ENCODE measurements around the gene RFXAP. TPM values are rescaled to one million over a fixed set of nuclear protein-coding genes. Genes with fewer than 3 reads are reported as not detected.
"Not testable (repeated sequence)": the region's sequence is repeated elsewhere in the genome, so short reads cannot be mapped to it uniquely, and the experiment has no call there.

RFXAP gene, protein sequence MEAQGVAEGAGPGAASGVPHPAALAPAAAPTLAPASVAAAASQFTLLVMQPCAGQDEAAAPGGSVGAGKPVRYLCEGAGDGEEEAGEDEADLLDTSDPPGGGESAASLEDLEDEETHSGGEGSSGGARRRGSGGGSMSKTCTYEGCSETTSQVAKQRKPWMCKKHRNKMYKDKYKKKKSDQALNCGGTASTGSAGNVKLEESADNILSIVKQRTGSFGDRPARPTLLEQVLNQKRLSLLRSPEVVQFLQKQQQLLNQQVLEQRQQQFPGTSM
- total RNA-seq, result 1 to 10 TPM; 6.8 to 7.2 TPM
- long read RNA-seq, donor 1, partial matches to known transcripts, result 0 of 5 reads
- long read RNA-seq, donor 1, other reads (novel, unspliced or antisense), result 1 of 5 reads
- long read RNA-seq, donor 2, result 0 reads

DNA sequence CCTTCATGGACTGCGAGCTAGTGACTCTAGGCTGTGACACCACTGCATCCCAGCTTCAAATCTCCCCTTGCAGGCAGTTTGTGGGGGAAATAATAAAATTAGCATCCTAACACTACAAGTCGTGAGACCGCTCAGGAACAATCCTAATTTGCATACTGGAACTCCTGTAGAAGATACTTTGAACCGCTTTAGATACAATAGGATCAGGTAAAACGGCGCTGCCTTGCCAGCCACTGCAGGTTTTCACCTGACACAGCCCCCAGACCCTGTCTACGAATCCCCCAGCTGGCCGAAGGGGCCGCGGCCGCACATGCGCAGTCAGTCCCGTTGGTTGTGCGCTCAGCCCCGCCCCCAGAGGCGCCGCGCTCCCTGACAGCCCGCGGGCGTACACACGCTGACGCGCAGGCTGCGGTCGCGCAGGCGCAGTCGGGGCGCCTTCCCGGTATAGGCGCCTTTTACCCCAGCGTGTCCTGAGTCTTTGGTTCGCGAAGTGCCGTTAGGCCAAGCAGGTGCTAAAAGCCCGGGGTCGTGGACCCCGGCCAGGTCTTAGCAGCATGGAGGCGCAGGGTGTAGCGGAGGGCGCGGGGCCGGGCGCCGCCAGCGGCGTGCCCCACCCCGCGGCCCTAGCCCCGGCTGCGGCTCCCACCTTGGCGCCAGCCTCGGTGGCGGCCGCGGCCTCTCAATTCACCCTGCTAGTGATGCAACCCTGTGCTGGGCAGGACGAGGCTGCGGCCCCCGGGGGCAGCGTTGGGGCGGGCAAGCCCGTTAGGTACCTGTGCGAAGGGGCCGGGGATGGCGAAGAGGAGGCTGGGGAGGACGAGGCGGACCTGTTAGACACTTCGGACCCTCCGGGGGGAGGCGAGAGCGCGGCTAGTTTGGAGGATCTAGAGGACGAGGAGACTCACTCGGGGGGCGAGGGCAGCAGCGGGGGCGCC is at the start of gene RFXAP:
Gene RFXAP (plus strand): TSS at position 419 of the 935 bp plus-strand sequence. CDS start 136 bp downstream, at position 555.
- DNase-seq (ENCODE audit: low spot score), result peak; percentile 97
- intact Hi-C loops (cut with DNase I), result no loop called here

- DNase-seq (ENCODE audit: low spot score), result no peak
- intact Hi-C loops (cut with DNase I), result no loop called here
Observed at GRCh38 chr13:36769545-36769944, 49.5 kb upstream of the RFXAP start.

- no peak for DNase-seq (ENCODE audit: low spot score)
- intact Hi-C loops (cut with DNase I), result no loop called here
Observed at GRCh38 chr13:36770741-36771140, 48.3 kb upstream of the RFXAP start.

DNA sequence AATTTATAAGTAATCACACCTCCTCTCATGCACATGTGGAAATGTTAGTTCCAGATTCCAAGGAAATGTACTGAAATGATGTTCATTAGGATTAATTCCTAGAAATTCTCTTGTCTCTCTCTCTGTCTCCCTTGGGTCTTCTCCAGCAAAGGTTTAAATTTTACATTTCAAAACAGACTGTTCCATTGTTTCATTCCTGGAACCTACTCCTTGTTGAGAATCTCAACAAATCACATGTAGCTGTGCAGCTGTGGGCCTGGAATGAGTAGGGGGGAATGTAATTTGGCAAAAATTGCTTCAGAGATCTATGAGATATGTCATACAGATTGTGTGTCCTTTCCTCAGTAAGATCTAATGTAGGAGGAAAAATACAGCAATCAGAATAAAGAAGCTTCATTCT is 46.2 kb upstream of the RFXAP start:
- intact Hi-C loops (cut with DNase I), result no loop called here
- DNase-seq (ENCODE audit: low spot score), result no peak

DNA sequence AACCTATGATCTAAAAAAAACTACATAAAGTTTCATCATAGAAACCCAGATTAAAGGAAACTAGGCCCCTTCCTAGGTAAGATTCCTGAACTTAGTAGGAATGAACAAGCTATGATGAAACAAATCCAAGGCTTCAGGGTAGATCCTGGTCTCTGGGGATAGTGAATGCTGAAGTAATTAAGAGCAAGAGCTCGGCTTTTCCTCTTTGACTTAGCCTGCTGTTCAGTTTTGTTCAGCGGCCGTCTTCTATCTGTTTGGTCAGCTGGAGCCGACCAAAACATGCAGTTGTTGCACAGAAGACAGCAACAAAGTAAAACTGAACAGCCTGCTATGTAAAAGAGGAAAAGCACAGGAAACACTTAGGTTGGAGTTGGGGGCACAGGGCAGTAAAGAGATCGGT is 44.1 kb upstream of the RFXAP start:
- intact Hi-C loops (cut with DNase I), result no loop called here
- no peak for DNase-seq (ENCODE audit: low spot score)

- intact Hi-C loops (cut with DNase I), result no loop called here
- DNase-seq (ENCODE audit: low spot score), result no peak
Observed at GRCh38 chr13:36776175-36776574, 42.8 kb upstream of the RFXAP start.

DNA sequence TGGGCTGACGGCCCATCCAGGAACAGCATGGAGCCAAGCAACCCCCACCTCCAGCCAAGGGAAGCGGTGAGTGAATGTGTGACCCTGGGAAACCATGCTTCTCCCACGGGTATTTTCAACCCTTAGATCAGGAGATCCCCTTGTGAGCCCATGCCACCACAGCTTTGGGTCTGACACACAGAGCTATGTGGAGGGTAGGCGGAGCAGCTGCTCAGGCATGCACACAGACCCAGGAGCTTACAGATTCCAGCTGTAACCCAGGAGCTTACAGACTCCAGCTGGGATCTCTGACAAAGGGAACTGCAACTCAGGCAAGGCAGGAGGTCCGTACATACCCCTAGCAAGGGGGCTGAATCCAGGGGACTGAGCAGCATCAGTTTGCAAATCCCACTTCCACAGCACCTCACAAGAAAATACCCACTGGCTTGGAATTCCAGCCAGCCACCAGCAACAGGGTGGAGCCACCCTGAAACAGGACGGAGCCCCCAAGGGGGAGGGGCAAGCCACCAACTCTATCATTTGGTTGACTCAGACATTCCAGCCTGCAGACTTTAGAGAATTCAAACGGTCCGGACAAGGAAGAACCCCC is 40.8 kb upstream of the RFXAP start:
- intact Hi-C loops (cut with DNase I), result no loop called here
- no peak for DNase-seq (ENCODE audit: low spot score)

GRCh38 chr13:36783890-36784289 is 35.1 kb upstream of the RFXAP start:
- DNase-seq (ENCODE audit: low spot score), result no peak
- intact Hi-C loops (cut with DNase I), result no loop called here

DNA sequence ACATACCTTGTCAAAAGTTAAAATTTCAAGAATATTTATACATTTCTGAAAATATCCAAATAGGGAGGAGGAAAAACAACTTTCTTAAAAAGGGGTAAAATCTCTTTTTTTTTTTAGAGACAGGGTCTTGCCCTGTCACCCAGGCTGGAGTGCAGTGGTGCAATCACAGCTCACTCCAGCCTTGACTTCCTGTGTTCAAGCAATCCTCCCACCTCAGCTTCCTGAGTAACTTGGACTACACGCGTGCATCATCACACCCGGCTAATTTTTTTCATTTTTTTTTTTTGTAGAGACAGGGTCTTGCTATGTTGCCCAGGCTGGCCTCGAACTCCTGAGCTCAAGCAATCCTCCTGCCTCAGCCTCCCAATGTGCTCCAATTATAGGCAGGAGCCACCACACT is 32.8 kb upstream of the RFXAP start:
- DNase-seq (ENCODE audit: low spot score); intact Hi-C loops (cut with DNase I): not testable (repeated sequence)

DNA sequence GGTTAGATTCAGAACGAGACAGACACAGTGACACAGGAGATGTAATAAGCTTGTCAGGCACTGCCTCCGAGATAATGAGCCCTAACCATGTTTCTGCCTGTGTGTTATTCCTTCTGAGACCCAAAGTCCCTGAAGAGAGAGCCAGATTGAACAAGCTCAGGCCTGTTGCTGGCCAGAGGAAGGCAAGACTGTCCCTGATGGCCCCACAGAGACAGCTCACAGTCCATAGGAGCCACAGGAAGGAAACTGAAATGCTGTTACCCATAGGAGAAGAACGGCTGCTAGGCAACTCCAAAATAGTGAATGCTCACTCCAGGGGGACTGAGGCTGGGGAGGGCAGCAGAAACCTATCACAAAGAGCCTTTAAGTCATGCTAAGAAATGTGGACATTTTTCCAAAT is 31.8 kb upstream of the RFXAP start:
- no peak for DNase-seq (ENCODE audit: low spot score)
- intact Hi-C loops (cut with DNase I), result no loop called here

DNA sequence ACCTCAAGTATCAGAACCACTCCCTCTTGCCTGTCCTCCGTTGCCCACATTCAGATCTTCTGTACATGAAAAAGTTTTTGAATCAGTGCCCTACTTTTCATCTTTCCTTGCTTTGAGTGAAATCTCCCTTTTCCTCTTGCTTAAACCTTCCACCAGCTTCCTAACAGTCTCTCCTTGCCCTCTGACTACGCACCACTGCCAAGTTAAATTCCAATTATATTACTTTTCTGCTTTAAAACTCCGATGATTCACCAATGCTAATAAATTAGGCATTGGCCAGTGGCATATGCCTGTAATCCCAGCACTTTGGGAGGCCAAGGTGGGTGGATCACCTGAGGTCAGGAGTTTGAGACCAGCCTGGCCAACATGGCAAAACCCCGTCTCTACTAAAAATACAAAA is 30.7 kb upstream of the RFXAP start:
- DNase-seq (ENCODE audit: low spot score), result no peak
- intact Hi-C loops (cut with DNase I), result no loop called here

DNA sequence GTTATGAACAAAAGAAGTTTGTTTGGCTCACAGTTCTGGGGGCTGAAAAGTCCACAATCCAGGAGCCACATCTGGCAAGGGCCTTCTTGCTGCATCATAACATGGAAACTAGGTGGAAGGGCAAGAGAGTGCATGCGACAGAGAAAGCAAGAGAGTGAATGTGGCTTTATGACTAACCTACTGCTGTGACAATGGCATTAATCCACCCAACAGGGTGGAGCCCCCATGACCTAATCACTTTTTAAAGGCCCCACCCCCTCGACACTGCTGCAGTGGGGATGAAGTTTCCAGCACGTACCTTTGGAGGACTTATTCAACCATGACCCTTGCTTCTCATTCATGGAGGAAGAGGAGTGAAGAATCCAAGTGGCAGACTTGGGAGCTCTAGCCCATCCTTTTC is 30.0 kb upstream of the RFXAP start:
- no peak for DNase-seq (ENCODE audit: low spot score)

GRCh38 chr13:36789730-36790129 is 29.3 kb upstream of the RFXAP start:
- no peak for DNase-seq (ENCODE audit: low spot score)
- intact Hi-C loops (cut with DNase I), result no loop called here

More for the DNA sequence above, 30.0 kb upstream of the RFXAP start:
- intact Hi-C loops (cut with DNase I), result no loop called here

GRCh38 chr13:36794706-36795105 is 24.3 kb upstream of the RFXAP start:
- intact Hi-C loops (cut with DNase I), result no loop called here
- DNase-seq (ENCODE audit: low spot score), result no peak

DNA sequence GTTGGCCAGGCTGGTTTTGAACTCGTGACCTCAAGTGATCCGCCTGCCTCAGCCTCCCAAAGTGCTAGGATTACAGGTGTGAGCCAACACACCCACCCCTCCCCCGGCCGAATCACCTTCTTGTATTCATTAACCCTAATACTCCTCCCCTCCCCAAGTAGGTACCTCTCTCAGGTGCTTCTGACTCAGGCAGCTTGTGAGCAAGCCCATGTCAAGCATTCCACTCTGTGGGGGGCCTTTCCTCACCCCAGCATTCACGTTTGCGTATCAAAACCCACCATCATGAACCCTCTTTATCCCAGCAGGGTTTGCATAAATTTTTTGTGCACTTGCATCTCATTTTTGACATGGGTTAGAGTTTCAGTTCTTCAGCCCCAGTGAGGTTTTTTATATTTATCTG is 23.6 kb upstream of the RFXAP start:
- intact Hi-C loops (cut with DNase I), result no loop called here
- DNase-seq (ENCODE audit: low spot score), result no peak

- no peak for DNase-seq (ENCODE audit: low spot score)
- intact Hi-C loops (cut with DNase I), result no loop called here
Observed at GRCh38 chr13:36796052-36796451, 23.0 kb upstream of the RFXAP start.

DNA sequence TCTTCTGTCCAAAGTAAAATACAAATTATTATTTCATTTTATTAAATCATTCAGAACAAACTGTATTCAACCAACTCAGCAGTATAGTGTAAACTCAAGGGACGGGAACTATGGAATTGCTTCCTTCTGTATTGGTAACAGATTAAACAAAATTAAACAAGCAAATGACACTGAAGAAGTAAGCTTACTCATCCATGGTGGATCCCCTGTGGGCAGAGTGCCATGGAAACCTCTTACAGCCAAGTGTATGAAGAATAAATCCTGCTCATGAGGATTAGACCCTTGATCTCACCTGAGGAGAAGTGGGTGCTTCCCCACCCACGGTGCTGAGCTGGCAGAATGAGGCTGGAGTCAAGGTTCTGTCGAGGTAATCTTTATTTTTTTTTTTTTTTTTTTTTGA is 18.0 kb upstream of the RFXAP start:
- intact Hi-C loops (cut with DNase I), result no loop called here
- no peak for DNase-seq (ENCODE audit: low spot score)

GRCh38 chr13:36804588-36804987 is 14.4 kb upstream of the RFXAP start:
- intact Hi-C loops (cut with DNase I), result no loop called here
- DNase-seq (ENCODE audit: low spot score), result no peak

GRCh38 chr13:36806102-36806501 is 12.9 kb upstream of the RFXAP start:
- intact Hi-C loops (cut with DNase I), result no loop called here

DNA sequence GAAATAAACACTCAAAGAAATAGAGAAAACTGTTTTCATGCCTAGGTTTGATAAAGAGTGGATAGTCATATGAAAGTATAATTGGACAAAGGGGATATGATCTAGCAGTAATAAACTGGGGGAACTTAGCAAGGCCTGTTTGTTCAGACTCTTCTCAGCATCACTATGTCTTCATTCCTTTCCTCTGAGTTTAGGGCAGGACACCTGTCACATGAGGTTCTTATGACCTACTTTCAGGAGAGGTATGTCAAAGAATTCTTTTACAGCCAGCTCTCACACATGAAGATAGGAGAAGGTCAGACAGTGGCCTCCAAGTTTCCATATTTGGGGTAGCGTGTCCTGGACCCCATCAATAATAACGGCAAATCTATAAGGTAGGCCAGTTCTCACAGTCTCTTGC is 11.4 kb upstream of the RFXAP start:
- intact Hi-C loops (cut with DNase I), result no loop called here
- no peak for DNase-seq (ENCODE audit: low spot score)

More at GRCh38 chr13:36806102-36806501, 12.9 kb upstream of the RFXAP start:
- DNase-seq (ENCODE audit: low spot score), result no peak
